NOMO-1 (cell line): ENCODE measurements around the gene SEC62.

Experiments used
- DNase-seq, 2 experiments: peaks; one replicate each; lab custom pipeline; 2025; ENCODE audit not compliant: unreplicated experiment in 2 of 2; lab: John Stamatoyannopoulos, UW

The SEC62 gene

DNA sequence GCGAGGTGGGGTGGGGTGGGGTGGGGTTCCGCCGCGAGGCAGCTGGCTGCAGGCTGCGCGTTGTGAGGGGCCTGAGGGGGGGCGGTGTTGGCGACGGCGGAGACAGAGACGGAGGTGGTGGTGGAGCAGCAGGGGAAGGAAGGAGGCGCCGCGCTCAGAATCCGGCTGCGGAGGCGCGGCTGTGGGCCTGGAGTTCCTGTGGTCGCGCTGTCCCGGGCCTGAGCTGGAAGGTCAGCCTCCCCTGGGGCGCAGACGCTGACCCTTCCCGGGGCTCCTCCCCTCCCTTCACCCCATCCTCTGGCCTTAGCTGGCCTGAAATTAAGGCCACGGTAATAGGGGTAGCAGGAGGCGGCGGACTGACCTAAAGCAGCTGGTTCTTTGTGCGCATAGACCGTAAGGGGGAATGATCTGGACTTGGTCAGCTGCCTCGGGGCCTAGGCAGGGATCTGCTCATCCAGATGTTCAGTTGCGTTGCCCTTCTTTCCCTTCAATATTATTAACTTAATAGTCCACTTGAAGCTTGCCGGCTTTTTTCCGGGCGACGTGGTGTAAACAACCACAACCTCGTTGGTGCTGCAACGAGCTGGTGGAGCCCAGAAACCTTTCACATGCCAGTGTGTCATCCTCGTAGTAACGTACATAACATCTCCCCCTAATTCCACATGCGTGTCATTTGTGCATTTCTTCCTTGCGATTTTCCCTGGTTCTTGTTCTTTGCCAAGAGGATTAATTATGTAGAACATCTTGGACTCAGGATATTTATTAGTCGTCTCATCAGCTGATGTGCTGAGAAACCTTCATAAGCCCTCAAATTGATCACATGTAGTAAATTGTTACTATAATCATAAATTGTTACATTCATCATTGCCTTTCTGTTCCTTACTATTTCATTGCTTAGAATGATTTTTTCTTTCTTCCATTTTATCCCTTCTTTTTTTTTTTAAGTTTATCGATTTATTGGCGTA is 626 bp downstream of the SEC62 start:
- peak; percentile 76 to 80 for DNase-seq

DNA sequence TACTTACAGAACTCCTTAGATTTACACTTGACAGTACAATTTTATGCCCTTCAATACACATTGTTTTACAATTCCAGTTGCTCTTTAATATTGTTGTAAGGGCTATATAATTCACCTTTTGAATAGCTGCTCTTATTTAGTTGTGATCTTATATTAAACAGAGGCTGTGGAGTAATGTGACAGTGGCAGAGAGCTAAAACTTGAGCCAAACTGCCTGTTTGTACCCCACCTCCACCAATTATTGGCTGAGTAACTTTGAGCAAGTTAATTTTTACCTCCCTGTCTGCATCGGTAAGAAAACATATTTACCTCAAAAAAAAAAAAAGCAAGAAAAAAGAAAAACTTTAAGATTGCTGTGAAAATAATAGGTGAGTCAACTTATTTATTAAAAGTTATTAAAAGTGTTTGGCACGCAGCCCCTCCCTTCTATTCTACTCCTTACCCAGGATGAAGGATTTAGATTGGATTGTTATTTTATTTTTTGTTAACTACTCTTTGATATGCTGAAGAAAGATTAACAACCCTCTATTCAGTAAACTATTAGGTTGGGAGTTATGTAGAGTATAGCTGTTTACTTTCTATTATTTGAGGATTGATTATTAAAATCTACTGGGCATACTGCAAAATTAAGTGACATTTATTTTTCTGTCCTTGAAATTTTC is 1.7 kb downstream of the SEC62 start:
- DNase-seq, result no peak

DNA sequence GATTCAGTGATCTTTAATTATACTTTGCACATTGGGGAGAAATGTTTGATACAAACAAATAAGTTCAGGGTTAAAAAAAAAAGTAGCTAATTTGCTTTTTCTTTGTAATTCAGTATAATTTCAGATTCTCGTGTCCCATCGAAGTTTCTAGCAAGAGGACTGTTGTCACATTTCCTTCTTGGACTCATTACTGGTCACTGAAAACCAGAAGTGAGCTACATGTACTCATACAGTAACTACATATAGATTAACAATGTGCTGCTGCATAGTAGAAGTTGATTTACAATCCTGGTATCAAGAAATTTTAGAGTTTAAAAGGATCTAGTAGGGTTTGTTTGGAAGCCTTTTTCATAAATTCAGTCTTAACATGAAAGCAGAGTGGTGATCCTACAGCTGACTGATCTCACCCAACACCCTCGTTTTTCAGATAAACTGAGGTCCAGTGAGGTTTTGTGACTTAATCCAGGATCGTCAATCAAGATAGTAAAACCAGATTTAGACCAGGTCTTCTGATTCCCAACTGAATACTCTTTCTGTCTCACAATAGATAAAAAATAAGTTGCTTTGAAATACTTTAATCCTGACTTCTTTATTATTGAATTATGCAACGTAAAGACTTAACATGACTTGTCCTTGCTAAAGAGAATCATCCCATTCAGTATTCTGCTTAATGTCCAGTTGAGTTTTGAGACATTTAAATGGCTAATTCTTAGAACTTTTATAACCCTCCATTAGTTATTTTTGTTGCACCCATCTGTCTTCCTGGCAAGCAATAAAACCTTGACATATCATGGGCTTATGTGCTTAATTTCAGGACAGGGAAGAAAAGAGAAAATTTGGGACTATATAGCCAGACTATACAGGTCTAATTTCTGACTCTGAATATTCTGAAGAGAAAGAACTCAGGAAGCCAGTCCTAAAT is 2.8 kb downstream of the SEC62 start:
- peak in 1 of 2 experiments; percentile 67 for DNase-seq

DNA sequence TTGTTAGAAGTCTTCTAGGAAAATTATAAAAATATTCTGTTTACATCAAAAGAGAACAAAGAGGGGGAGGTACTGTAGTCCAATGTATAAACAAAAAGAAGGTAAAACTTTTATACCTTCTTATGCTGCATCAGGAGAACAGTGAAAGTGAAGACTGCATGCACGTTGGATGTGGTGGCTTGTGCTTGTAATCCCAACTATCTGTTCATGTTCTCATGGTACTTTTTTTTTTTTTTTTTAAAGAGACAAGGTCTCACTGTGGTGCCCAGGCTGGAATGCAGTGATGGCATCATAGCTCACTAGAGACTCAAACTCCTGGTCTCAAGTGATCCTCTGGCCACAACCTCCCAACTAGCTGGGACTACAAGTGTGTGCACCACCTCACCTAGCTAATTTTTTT is 4.2 kb downstream of the SEC62 start:
- DNase-seq, result no peak

DNA sequence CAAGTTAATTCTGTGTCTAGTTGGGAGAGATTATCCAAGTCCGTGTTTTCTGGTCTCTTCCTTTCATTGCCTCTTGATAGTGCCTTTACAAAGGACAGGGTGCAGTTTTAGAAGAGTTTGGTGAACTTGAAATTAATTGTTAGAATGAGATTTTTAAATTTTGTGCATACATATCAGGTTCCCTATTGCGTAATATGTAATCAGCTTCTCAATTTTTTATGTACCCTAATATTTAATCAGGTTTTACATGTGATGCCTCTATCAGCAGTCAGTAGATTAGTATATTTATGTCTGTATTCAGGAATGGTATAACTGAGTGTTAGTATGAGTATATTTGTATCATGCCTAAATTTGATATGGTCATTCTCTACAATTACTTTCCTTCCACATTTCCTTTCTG is 4.9 kb downstream of the SEC62 start:
- DNase-seq, result no peak

DNA sequence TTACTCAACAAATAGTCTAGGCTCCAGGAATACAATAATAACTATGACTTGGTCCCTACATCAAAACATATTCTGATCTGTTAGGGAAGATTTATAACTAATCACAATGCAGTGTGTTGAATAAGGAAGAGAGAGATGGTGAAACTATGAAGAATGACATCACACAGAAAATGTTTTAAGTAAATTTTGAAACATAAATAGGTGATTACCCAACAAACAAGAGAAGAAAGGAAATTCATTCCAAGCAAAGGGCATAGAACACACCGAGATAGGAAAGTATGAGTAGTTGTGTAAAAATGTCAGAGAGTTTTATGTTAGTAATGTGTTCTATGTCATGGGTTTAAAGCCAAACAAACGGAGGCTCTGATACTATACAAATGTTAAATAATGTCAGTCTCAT is 13.4 kb downstream of the SEC62 start:
- DNase-seq, result peak in 1 of 2 experiments; percentile 67

DNA sequence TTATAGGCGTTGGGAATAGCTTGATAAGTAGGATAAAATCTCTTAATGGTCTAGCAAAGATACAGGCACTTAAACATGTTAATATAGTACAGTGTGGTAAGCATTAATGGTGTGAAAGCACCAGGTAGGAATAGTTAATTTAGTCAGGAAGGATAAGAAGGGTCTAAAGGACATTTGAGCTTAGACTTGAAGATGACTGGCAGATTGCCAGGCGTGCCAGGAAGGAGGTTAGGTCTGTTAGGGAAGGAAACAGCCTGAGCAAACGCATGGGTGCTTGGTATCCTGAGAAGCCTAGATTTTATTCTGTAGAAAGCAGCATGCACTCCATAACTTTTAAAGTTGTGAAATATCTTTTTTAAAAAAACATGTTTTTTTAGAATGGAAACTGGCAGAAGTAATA is 17.7 kb downstream of the SEC62 start:
- DNase-seq, result no peak

DNA sequence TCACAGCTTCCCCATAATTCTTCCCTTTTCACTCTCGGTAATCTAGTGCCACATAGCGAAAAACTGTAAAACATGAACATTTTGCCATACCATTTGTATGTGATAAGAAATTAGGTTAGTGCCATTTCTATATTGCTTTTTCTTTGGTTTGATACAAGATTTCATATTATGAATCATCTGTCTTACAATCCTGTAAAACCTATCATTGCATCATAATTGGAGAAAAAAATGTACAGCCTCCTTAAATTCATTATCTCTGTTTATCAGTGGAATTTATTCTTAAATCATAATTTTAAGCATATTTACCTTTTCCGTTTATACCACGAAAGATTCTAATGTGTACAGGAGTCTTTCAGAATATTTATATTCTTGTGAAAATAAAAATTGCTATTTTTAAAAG is 23.8 kb downstream of the SEC62 start:
- no peak for DNase-seq

DNA sequence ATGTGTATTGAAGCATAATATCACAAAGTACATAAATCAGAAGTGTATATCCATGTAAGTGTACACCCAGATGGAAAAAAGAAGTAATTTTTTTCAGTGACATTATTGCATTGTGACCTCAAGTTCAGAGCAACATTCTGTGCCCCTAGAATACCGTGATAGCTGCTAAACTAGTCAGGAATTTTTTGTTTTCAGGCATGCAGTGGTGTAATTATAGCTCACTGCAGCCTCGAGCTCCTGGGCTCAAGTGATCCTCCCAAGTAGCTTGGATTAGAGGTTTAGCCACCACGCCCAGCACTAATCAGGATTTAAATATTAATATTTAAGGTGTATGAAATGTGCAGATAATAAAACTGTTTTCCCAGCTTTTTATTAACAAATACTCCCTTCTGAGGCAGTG is 25.5 kb downstream of the SEC62 start:
- DNase-seq, result no peak

DNA sequence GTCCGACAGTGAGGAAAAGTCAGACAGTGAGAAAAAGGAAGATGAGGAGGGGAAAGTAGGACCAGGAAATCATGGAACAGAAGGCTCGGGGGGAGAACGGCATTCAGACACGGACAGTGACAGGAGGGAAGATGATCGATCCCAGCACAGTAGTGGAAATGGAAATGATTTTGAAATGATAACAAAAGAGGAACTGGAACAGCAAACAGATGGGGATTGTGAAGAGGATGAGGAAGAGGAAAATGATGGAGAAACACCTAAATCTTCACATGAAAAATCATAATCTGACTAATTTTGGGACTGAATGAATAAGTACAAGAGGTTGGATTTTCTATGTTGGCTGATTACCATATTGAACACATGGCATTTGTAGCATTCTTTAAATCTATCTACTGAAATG is 26.2 kb downstream of the SEC62 start:
- DNase-seq, result no peak

DNA sequence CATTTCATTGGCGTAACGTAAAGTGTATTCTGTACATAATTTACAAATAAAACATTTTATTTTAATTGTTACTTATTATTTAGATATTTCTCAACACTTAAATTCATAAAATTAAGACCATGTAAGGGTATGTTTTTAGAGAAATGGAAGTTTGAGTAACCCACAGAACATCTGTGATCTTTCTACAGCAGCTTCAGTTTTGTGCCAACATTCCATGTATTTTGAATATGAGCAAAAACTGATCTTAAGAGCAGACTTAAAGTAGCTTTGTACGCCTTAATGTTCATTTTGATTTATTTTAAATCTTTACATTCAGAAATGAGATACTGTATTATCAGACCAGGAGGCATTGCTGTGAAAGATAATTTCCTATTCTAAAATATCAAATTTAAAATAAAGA is 27.2 kb downstream of the SEC62 start:
- DNase-seq, result no peak

DNA sequence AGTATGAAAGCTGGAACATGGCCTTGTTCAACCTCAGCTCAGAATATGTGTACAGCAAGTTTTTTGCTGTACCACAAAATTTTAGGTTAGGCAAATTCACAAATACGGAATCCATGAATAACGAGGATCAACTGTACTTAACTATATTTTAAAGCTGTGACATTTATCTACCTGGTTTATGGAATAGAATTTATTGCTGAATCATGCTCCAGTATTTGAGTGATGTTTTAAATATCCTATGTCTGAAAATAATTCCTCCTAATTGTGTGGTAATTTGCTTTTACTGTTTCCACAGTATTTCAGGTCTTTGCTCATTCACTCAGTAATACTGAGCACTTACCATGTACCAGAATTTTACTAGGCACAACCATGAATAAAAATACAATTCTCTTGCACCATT is 29.5 kb downstream of the SEC62 start:
- DNase-seq, result no peak

DNA sequence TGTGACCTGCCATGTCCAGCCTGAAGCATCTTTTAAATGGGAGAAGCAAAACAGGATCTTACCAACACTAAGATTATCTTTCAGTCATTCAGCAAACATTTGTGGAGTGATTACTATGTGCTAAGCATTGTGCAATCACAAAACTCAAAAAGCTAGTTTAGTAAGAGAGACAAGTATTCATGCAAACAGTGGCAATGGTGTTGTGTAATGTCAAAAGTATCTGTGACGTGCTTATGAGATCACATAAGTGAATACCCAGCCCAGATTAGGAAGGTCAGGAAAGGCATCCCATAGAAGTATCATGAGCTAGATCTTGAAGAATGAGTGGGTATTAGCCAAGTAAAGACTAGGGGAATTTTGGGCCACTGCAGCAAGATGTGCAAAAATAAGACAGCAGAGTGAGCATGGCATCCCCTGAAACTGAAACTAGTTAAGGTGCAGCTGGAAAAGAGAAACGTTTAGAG is 32.1 kb downstream of the SEC62 start:
- DNase-seq, result peak in 1 of 2 experiments; percentile 35

DNA sequence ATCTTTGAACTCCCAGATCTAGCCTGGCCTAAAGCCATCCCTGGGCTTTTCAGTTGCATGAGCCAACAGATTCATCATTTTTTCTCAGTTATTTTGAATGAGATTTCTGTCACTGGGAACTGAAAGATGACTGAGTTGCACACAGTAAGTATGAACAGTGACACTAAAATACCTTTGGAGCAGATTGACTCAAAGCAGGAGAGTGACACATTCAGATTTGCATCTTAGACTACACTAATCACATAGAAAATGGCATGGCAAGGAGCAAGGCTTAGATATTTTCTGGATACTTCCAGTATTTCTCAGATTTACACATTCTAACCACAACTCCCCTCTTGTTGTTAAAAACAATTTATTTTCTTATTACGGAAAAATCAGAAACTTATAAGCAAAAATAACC is 32.8 kb downstream of the SEC62 start:
- DNase-seq, result no peak

DNA sequence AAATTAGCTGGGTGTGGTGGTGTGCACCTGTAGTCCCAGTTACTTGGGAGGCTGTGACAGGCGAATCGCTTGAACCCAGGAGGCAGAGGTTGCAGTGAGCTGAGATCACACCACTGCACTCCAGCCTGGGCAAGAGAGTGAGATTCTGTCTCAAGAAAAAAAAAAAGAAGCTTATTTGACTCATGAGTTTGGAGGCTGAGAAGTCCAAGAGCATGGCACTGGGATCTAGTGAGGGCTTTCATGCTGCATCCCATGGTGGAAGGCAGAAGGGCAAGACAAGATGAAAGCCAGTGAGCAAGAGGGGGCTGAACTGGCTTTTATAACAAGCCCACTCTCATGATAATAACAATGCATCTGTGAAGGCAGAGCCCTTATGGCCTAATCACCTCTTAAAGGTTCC is 33.4 kb downstream of the SEC62 start:
- DNase-seq, result no peak

DNA sequence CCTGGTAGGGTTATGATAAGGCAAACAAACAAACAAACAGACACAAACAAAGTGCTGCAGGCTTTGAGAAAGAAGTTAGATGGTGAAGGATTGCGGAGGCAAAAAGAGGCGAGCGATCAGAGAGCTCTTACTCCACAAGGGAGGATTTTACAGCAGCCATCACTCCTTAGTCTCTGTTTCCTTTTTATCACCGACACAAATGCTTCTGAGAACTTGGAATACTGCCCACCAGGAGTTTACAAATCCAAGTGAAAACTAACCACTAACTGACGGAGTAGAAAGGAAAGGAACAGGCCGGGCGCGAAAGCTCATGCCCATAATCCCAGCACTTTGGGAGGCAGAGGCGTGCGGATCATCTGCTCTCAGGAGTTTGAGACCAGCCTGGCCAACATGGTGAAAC is 35.6 kb downstream of the SEC62 start:
- DNase-seq, result no peak

DNA sequence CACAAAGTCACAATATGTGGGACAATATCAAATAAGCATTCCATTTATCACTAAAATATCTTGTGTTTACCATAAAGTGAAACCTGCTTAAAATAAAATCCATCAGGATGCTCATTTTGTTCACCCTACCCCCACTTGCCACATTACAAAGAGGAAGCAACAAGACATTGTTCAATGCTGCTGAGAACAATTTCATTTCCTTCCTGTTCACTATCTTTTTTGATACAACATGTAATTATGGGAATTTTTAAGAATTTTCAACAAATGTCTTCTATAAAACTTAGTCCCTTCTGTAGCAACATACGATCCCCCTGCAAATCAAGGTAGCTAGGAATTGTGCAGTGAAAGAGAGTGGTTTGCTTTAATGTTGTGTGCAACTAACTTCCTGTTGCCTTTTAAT is 36.3 kb downstream of the SEC62 start:
- DNase-seq, result peak; percentile 41 to 85

DNA sequence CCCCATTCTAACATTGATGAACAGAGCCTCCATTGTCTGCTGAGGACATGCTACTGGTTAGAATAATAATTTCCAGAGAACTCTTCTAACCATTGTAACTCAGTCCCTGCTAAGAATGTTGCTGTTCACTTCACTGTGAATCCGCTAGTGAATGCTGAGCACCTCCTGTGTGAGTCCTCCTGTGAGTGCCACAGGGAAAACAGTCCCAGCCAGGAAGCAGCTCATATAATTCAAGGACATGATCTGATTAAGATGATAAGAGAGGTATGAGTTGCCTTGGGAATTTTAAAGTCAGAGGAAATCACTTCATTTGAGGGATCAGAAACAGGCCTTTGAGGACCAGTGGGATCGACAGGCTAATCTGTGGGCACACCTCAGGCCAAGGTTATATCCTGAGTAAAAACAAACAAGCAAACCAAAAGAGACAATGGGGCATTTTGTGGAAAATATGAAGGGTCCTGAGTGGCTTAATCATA is 37.3 kb downstream of the SEC62 start:
- no peak for DNase-seq

DNA sequence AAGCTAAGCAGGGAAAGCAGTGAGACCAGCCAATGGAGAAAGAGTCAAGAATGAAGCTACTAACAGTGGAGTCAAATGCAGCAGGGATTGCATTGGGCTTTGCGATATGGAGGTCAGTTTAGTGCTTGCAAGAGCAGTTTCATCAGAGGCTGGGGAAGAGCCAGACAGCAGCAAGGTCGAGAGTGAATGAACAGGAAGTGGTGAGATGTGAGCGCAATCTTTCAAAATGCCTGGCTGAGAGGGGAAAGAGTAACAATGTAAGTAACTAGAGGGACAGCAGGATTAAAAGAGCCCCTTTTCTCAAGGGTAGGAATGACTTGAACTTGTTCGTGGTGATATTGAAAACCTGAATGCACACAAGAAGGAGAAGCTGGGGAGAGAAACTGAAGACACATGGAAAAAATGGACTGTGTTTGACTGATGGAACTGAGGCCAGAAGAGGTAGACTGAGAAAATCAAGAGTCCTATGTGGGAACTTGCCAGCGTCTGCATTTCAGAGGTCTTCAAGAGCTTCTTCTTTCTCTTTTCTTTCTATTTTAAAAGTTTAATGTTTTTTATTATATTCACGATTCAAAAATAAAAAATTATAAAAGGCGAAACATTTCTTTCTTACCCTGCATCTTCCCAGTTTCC is 40.5 kb downstream of the SEC62 start:
- DNase-seq, result peak; percentile 90 to 97

DNA sequence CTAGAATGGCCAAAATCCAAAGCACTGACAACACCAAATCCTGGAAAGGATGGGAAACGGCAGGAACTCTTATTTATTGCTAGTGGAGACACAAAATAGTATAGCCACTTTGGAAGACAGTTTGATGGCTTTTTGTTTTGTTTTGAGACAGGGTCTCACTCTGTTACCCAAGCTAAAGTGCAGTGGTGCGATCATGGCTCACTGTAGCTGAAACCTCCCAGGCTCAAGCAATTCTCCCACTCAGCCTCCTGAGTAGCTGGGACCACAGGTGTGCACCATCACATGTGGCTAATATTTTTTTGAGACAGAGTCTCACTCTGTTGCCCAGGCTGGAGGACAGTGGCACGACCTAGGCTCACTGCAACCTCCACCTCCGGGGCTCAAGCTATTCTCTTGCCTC is 43.9 kb downstream of the SEC62 start:
- no peak for DNase-seq
